HEK293 (cell line): ENCODE data around the gene UBASH3B.

Source experiments
- AEBP2 ChIP-seq: fragments of 450-650 bp; formaldehyde crosslinking; IDR thresholded peaks from 2 replicates; pipeline ENCODE4 v1.5.1; 2016; ENCODE audit warnings: missing biosample characterization, missing genetic modification characterization, borderline replicate concordance
- SP3 ChIP-seq: fragments of 450-650 bp; formaldehyde crosslinking; IDR thresholded peaks from 2 replicates; pipeline ENCODE4 v1.5.1; 2016; ENCODE audit warnings: missing biosample characterization, missing genetic modification characterization
- ZFP41 ChIP-seq: fragments of 450-650 bp; formaldehyde crosslinking; IDR thresholded peaks from 2 replicates; pipeline ENCODE4 v1.5.1; 2016; ENCODE audit warnings: missing biosample characterization, missing genetic modification characterization, borderline replicate concordance
- ZNF416 ChIP-seq: fragments of 450-650 bp; formaldehyde crosslinking; IDR thresholded peaks from 2 replicates; pipeline ENCODE4 v1.5.1; 2016; ENCODE audit warnings: missing biosample characterization, missing genetic modification characterization
- ZNF513 ChIP-seq: fragments of 450-650 bp; IDR thresholded peaks from 2 replicates; pipeline ENCODE4 v1.5.1; 2018; ENCODE audit warnings: missing biosample characterization, missing genetic modification characterization
- ZNF548 ChIP-seq: fragments of 450-650 bp; formaldehyde crosslinking; IDR thresholded peaks from 2 replicates; pipeline ENCODE4 v1.5.1; 2016; ENCODE audit warnings: missing biosample characterization, missing genetic modification characterization
- ZNF664 ChIP-seq: fragments of 450-650 bp; formaldehyde crosslinking; IDR thresholded peaks from 2 replicates; pipeline ENCODE4 v1.5.1; 2016; ENCODE audit warnings: missing biosample characterization, missing genetic modification characterization
- ZNF692 ChIP-seq: fragments of 450-650 bp; formaldehyde crosslinking; IDR thresholded peaks from 2 replicates; pipeline ENCODE4 v1.5.1; 2016; ENCODE audit warnings: missing biosample characterization, missing genetic modification characterization
- TF ChIP-seq, protein P1 (sequence below): fragments of 450-650 bp; formaldehyde crosslinking; IDR thresholded peaks from 2 replicates; pipeline ENCODE4 v1.5.1; 2016; ENCODE audit warnings: missing biosample characterization, missing genetic modification characterization
- TF ChIP-seq, protein P2 (sequence below): fragments of 450-650 bp; formaldehyde crosslinking; IDR thresholded peaks from 2 replicates; pipeline ENCODE4 v1.5.1; 2016; ENCODE audit warnings: missing biosample characterization, missing genetic modification characterization

DNA sequence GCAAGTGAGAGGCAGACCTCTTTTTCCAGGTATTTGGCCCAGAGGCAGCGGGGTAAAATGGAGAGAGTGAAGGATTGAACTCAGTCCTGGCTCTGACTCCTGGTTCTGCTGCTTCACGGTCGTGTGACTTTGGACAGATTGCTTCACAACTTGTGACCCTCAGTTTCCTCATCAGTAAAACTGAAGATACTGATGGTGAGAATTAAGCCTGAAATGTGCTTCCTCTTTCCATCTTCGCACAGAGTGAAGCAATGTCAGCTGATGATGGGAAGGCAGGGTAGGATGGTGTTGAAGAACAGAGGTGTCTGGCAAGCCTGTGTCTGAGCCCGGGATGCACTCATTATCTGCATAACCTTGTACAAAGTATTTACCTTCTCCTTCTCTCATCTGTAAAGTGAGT, 59.0 kb downstream of the UBASH3B start:
- TF ChIP-seq, protein P1, sequence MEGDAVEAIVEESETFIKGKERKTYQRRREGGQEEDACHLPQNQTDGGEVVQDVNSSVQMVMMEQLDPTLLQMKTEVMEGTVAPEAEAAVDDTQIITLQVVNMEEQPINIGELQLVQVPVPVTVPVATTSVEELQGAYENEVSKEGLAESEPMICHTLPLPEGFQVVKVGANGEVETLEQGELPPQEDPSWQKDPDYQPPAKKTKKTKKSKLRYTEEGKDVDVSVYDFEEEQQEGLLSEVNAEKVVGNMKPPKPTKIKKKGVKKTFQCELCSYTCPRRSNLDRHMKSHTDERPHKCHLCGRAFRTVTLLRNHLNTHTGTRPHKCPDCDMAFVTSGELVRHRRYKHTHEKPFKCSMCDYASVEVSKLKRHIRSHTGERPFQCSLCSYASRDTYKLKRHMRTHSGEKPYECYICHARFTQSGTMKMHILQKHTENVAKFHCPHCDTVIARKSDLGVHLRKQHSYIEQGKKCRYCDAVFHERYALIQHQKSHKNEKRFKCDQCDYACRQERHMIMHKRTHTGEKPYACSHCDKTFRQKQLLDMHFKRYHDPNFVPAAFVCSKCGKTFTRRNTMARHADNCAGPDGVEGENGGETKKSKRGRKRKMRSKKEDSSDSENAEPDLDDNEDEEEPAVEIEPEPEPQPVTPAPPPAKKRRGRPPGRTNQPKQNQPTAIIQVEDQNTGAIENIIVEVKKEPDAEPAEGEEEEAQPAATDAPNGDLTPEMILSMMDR (tag by site-specific recombination) = no peak
- TF ChIP-seq ZNF513 (tag by site-specific recombination) = no peak
- TF ChIP-seq ZFP41 (tag by site-specific recombination) = no peak
- no peak for TF ChIP-seq ZNF664 (tag by site-specific recombination)
- no peak for TF ChIP-seq AEBP2 (tag by site-specific recombination)
- no peak for TF ChIP-seq ZNF692 (tag by site-specific recombination)
- no peak for TF ChIP-seq SP3 (tag by site-specific recombination)
- no peak for TF ChIP-seq ZNF548 (tag by site-specific recombination)
- TF ChIP-seq, protein P2, sequence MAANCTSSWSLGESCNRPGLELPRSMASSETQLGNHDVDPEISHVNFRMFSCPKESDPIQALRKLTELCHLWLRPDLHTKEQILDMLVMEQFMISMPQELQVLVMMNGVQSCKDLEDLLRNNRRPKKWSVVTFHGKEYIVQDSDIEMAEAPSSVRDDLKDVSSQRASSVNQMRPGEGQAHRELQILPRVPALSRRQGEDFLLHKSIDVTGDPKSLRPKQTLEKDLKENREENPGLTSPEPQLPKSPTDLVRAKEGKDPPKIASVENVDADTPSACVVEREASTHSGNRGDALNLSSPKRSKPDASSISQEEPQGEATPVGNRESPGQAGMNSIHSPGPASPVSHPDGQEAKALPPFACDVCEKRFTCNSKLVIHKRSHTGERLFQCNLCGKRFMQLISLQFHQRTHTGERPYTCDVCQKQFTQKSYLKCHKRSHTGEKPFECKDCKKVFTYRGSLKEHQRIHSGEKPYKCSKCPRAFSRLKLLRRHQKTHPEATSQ (tag by site-specific recombination) = no peak
- TF ChIP-seq ZNF416 (tag by site-specific recombination) = no peak
